OCI-LY3 (cell line): ENCODE measurements around the gene MYD88.

Experiments used
- CTCF ChIP-seq: fragments of 200-600, 300-600 bp; sonication (generic); IDR thresholded peaks from 2 replicates; pipeline ENCODE4 v1.5.1; 2014; ENCODE audit warnings: antibody characterized with exemption, low read length, low read depth
- EZH2phosphoT487 ChIP-seq: fragments of 200-600 bp; shearing (Covaris generic); IDR thresholded peaks from 2 replicates; pipeline ENCODE4 v1.6.1; 2018; ENCODE audit warnings: antibody characterized with exemption, mixed run types, low read depth

DNA sequence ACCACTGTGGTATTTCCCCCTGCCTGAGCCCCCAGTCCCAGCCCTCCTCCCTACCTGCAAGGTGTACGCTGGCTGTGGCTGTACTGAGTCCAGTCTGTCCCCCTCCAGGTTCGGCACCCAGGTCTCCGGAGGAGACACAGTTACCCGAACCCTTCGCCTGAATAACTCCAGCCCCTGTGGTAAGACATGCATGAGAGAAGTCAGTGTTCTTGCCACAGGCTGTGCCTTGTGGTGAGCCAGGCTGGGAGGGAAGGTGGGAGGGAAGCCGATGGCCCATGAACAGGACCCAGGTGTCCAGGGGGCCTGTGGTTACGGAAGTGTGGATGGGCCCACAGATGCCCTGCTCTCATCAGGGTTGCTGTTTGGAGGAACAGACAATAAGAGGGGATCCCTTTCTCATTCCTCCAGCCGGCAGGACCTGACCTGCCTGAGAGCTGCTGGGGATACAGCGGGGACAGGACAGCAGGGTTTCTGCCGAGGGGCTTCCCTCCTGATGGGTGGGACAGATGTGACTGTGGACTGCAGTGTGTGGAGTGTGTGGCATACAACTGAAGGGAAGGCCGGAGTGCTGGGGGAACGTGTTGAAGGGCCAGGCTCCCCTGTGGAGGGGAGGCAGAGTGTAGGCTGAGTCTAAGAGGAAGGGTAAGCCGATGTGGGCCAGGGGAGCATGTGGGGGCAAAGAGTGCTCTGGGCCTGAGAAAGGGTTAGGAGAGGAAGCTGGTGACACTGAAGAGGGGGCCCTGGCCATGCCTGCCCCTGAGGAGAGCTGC lies 23.4 kb upstream of the MYD88 start:
- TF ChIP-seq CTCF (no peak), EZH2phosphoT487 (no peak)
